Endodermal cell (in vitro differentiated cells): ENCODE results near the gene PHC1. TPM values are rescaled to one million over a fixed set of nuclear protein-coding genes. Genes with fewer than 3 reads are reported as not detected.
A peak's percentile ranks its signal among the peaks of the same experiment; 100 is the strongest.

Experiments
- DNase-seq: peaks from one replicate; pipeline ENCODE4 v3.0.0-alpha.2; 2017
- H3K27ac ChIP-seq: 2 replicates; pipeline ENCODE4 v1.5.1; 2013; ENCODE audit warnings: mild to moderate bottlenecking, low read depth, low read length, moderate library complexity
- H3K27me3 ChIP-seq: 2 replicates; pipeline ENCODE4 v1.6.1; 2013; ENCODE audit warnings: mild to moderate bottlenecking, low read length, moderate library complexity; ENCODE audit not compliant: insufficient read depth, control insufficient read depth, poor library complexity, severe bottlenecking
- H3K36me3 ChIP-seq: 2 replicates; pipeline ENCODE4 v1.7.0; 2013; ENCODE audit warnings: mild to moderate bottlenecking, low read length, moderate library complexity; ENCODE audit not compliant: control insufficient read depth, insufficient read depth
- H3K4me1 ChIP-seq: one replicate; pipeline ENCODE4 v1.7.0; 2013; ENCODE audit warnings: low read length; ENCODE audit not compliant: control insufficient read depth, insufficient read depth
- H3K4me3 ChIP-seq: 2 replicates; pipeline ENCODE4 v1.5.1; 2013; ENCODE audit warnings: mild to moderate bottlenecking, low read length, moderate library complexity
- H3K9ac ChIP-seq: 2 replicates; pipeline ENCODE4 v1.6.1; 2013; ENCODE audit warnings: mild to moderate bottlenecking, low read length, moderate library complexity; ENCODE audit not compliant: poor library complexity, severe bottlenecking; ENCODE audit errors: extremely low read depth
- H3K9me3 ChIP-seq: 2 replicates; pipeline ENCODE4 v1.6.1; 2013; ENCODE audit warnings: mild to moderate bottlenecking, low read length, moderate library complexity; ENCODE audit not compliant: control insufficient read depth
- H3K27ac Mint-ChIP-seq: 2 replicates; pipeline ENCODE4 v1.8.0; 2020; ENCODE audit warnings: mixed read lengths
- H3K27me3 Mint-ChIP-seq: 2 replicates; pipeline ENCODE4 v1.8.0; 2021; ENCODE audit warnings: mild to moderate bottlenecking, mixed read lengths; ENCODE audit not compliant: insufficient read depth
- H3K36me3 Mint-ChIP-seq: 2 replicates; pipeline ENCODE4 v1.8.0; 2020; ENCODE audit warnings: low read depth, mixed read lengths
- H3K4me1 Mint-ChIP-seq: 2 replicates; pipeline ENCODE4 v1.8.0; 2020; ENCODE audit warnings: mixed read lengths
- H3K4me3 Mint-ChIP-seq: 2 replicates; pipeline ENCODE4 v1.8.0; 2020; ENCODE audit warnings: mild to moderate bottlenecking, moderate library complexity, mixed read lengths
- H3K9me3 Mint-ChIP-seq: 2 replicates; pipeline ENCODE4 v1.8.0; 2020; ENCODE audit warnings: mild to moderate bottlenecking, mixed read lengths
- WGBS, 2 experiments: methylation state at CpG; one replicate each; pipeline versions ENCODE4 v1.1.5 to v1.1.7; 2013; ENCODE audit warnings: missing lambda C conversion rate in 2 of 2, mixed read lengths in 1 of 2; ENCODE audit not compliant: insufficient coverage in 1 of 2, insufficient read length in 1 of 2; 5-methylcytosine and 5-hydroxymethylcytosine counted together
- total RNA-seq, 2 donors: library from RNA; stranded (reverse); fragmentation: NEBNext Ultra II Directional in 1 of 2; extraction: Animal tissue kit (Norgen Biotek cat#: 25700) in 1 of 2; gene quantifications; 2 replicates in 1 of 2; 3 replicates in 1 of 2; pipeline ENCODE4 v1.2.1, GENCODE V29; 2021
- TF ChIP-seq, protein P1 (sequence below): fragments of 200-600 bp; sonication (generic); conservative IDR thresholded peaks from 2 replicates; pipeline ENCODE4 v1.5.0; 2021; ENCODE audit warnings: antibody characterized with exemption, mild to moderate bottlenecking

PHC1 gene
- total RNA-seq, 2 donors from 2014 or later = 100 to 538 TPM

GRCh38 chr12:8914716-8915526 lies 612 bp downstream of the PHC1 start:
- peak; percentile 91 for DNase-seq
- H3K27me3 Mint-ChIP-seq = no peaks in the 10 kb centered on the region
- H3K27ac Mint-ChIP-seq = no peak overlapping the region
- peaks cover 41% of the 10 kb centered on the region for H3K4me1 Mint-ChIP-seq
- Histone ChIP-seq H3K27me3 (no peaks in the 10 kb centered on the region), H3K27ac (no peak overlapping the region), H3K9me3 (no peaks in the 10 kb centered on the region), H3K9ac (peak overlapping the region; percentile 5), H3K36me3 (peaks cover 17% of the 10 kb centered on the region), H3K4me3 (peak overlapping the region; percentile 89), H3K4me1 (peaks cover 11% of the 10 kb centered on the region)
- TF ChIP-seq, protein P1, sequence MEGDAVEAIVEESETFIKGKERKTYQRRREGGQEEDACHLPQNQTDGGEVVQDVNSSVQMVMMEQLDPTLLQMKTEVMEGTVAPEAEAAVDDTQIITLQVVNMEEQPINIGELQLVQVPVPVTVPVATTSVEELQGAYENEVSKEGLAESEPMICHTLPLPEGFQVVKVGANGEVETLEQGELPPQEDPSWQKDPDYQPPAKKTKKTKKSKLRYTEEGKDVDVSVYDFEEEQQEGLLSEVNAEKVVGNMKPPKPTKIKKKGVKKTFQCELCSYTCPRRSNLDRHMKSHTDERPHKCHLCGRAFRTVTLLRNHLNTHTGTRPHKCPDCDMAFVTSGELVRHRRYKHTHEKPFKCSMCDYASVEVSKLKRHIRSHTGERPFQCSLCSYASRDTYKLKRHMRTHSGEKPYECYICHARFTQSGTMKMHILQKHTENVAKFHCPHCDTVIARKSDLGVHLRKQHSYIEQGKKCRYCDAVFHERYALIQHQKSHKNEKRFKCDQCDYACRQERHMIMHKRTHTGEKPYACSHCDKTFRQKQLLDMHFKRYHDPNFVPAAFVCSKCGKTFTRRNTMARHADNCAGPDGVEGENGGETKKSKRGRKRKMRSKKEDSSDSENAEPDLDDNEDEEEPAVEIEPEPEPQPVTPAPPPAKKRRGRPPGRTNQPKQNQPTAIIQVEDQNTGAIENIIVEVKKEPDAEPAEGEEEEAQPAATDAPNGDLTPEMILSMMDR = no peak
- no peak overlapping the region for H3K4me3 Mint-ChIP-seq
- H3K9me3 Mint-ChIP-seq = no peaks in the 10 kb centered on the region
- H3K36me3 Mint-ChIP-seq = peaks cover 12% of the 10 kb centered on the region
- WGBS, 2 experiments = 0 to 1% methylated on average over 17 to 30 of the region's 35 CpGs

- H3K9me3 Mint-ChIP-seq = no peaks in the 10 kb centered on the region
- no peak overlapping the region for H3K9ac ChIP-seq
- DNase-seq = no peak
- H3K4me3 ChIP-seq = peak overlapping the region; percentile 89
- H3K27ac ChIP-seq = no peak overlapping the region
- peaks cover 34% of the 10 kb centered on the region for H3K4me1 Mint-ChIP-seq
- no peak overlapping the region for H3K4me3 Mint-ChIP-seq
- H3K27ac Mint-ChIP-seq = no peak overlapping the region
- H3K27me3 ChIP-seq = no peaks in the 10 kb centered on the region
- H3K9me3 ChIP-seq = no peaks in the 10 kb centered on the region
- H3K36me3 Mint-ChIP-seq = peaks cover 19% of the 10 kb centered on the region
- TF ChIP-seq, protein P1 = no peak
- peaks cover 29% of the 10 kb centered on the region for H3K36me3 ChIP-seq
- no peaks in the 10 kb centered on the region for H3K27me3 Mint-ChIP-seq
- H3K4me1 ChIP-seq = peaks cover 9% of the 10 kb centered on the region
Measured at GRCh38 chr12:8916154-8916553, 1.8 kb downstream of the PHC1 start.

DNA sequence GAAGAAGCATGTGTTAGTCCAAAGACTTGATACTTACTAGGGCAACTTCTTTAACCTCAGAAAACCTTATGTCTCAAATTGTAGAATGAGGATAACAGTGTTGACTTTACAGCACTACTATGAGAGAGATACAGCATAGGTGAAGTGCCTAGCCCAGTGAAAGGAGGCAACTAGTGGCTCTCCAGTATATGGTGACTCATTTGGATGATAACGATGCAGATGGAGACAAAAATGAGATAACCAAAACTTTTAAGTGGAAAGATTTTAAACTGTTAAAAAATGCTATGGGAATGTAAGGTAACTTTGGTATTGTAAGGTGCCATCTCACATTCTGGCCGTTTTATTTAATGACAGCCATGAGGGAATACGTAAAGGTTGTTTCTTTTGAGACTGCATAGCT lies 2.7 kb downstream of the PHC1 start:
- H3K9ac ChIP-seq = no peak overlapping the region
- H3K36me3 ChIP-seq = peaks cover 32% of the 10 kb centered on the region
- Mint-ChIP-seq H3K9me3 (no peaks in the 10 kb centered on the region), H3K4me3 (no peak overlapping the region), H3K36me3 (peaks cover 26% of the 10 kb centered on the region), H3K27me3 (no peaks in the 10 kb centered on the region), H3K27ac (no peak overlapping the region), H3K4me1 (peaks cover 25% of the 10 kb centered on the region)
- peak overlapping the region; percentile 89 for H3K4me3 ChIP-seq
- peaks cover under 1% of the 10 kb centered on the region for H3K4me1 ChIP-seq
- DNase-seq = no peak
- no peaks in the 10 kb centered on the region for H3K9me3 ChIP-seq
- 78 to 84% methylated on average over 3 of the region's 3 CpGs for WGBS, 2 experiments
- TF ChIP-seq, protein P1 = no peak
- H3K27ac ChIP-seq = no peak overlapping the region
- H3K27me3 ChIP-seq = no peaks in the 10 kb centered on the region
